ENCODE measurements around the gene IL31RA. TPM values are rescaled to one million over a fixed set of nuclear protein-coding genes. Genes with fewer than 3 reads are reported as not detected.

Gene IL31RA
- total and polyA plus RNA-seq, 2 donors = 2.9 to 3.3 TPM

GRCh38 chr5:55855509-55855908 is 4.4 kb downstream of the IL31RA start:
- Histone ChIP-seq H3K4me1 (ENCODE audit: control insufficient read depth in 2 of 2, insufficient read depth in 2 of 2, low read length in 2 of 2) (peaks cover 6 to 15% of the 10 kb centered on the region in 2 donors), H3K27me3 (ENCODE audit: control insufficient read depth in 2 of 2, insufficient read depth in 1 of 2, low read length in 1 of 2) (no peaks in the 10 kb centered on the region), H3K36me3 (ENCODE audit: control insufficient read depth in 2 of 2, insufficient read depth in 2 of 2, low read length in 1 of 2) (no peaks in the 10 kb centered on the region), H3K27ac (ENCODE audit: low read depth in 1 of 2, low read length in 1 of 2) (no peak overlapping the region), H3K9me3 (ENCODE audit: control insufficient read depth in 2 of 2, insufficient read depth in 1 of 2, low read length in 1 of 2) (no peaks in the 10 kb centered on the region), H3K4me3 (ENCODE audit: low read length in 2 of 2) (no peak overlapping the region)
- 66% methylated on average over 5 of the region's 5 CpGs for WGBS
- peak in 5 of 9 donors; percentile 10 to 56 (median 15) for DNase-seq (ENCODE audit: low read depth in 6 of 9, low spot score in 9 of 9)

GRCh38 chr5:55856516-55857246 is 5.5 kb downstream of the IL31RA start:
- Histone ChIP-seq H3K4me3 (ENCODE audit: low read length in 2 of 2) (no peak overlapping the region), H3K27ac (ENCODE audit: low read depth in 1 of 2, low read length in 1 of 2) (no peak overlapping the region), H3K9me3 (ENCODE audit: control insufficient read depth in 2 of 2, insufficient read depth in 1 of 2, low read length in 1 of 2) (no peaks in the 10 kb centered on the region), H3K36me3 (ENCODE audit: control insufficient read depth in 2 of 2, insufficient read depth in 2 of 2, low read length in 1 of 2) (no peaks in the 10 kb centered on the region), H3K4me1 (ENCODE audit: control insufficient read depth in 2 of 2, insufficient read depth in 2 of 2, low read length in 2 of 2) (peaks cover 6 to 15% of the 10 kb centered on the region in 2 donors), H3K27me3 (ENCODE audit: control insufficient read depth in 2 of 2, insufficient read depth in 1 of 2, low read length in 1 of 2) (no peaks in the 10 kb centered on the region)
- 24% methylated on average over 5 of the region's 5 CpGs for WGBS
- peak in 2 of 9 donors; percentile 12 to 40 for DNase-seq (ENCODE audit: low read depth in 6 of 9, low spot score in 9 of 9)

GRCh38 chr5:55857247-55857640 is 6.1 kb downstream of the IL31RA start:
- peaks cover 6 to 15% of the 10 kb centered on the region in 2 donors for H3K4me1 ChIP-seq (ENCODE audit: control insufficient read depth in 2 of 2, insufficient read depth in 2 of 2, low read length in 2 of 2)
- H3K4me3 ChIP-seq (ENCODE audit: low read length in 2 of 2) = no peak overlapping the region
- WGBS = 96% methylated on average over 4 of the region's 4 CpGs
- H3K27ac ChIP-seq (ENCODE audit: low read depth in 1 of 2, low read length in 1 of 2) = no peak overlapping the region
- H3K27me3 ChIP-seq (ENCODE audit: control insufficient read depth in 2 of 2, insufficient read depth in 1 of 2, low read length in 1 of 2) = no peaks in the 10 kb centered on the region
- H3K9me3 ChIP-seq (ENCODE audit: control insufficient read depth in 2 of 2, insufficient read depth in 1 of 2, low read length in 1 of 2) = no peaks in the 10 kb centered on the region
- no peak for DNase-seq (ENCODE audit: low read depth in 6 of 9, low spot score in 9 of 9)
- no peaks in the 10 kb centered on the region for H3K36me3 ChIP-seq (ENCODE audit: control insufficient read depth in 2 of 2, insufficient read depth in 2 of 2, low read length in 1 of 2)

GRCh38 chr5:55858104-55858503 is 6.9 kb downstream of the IL31RA start:
- Histone ChIP-seq H3K27ac (ENCODE audit: low read depth in 1 of 2, low read length in 1 of 2) (no peak overlapping the region), H3K27me3 (ENCODE audit: control insufficient read depth in 2 of 2, insufficient read depth in 1 of 2, low read length in 1 of 2) (no peaks in the 10 kb centered on the region), H3K9me3 (ENCODE audit: control insufficient read depth in 2 of 2, insufficient read depth in 1 of 2, low read length in 1 of 2) (no peaks in the 10 kb centered on the region), H3K4me3 (ENCODE audit: low read length in 2 of 2) (no peak overlapping the region), H3K36me3 (ENCODE audit: control insufficient read depth in 2 of 2, insufficient read depth in 2 of 2, low read length in 1 of 2) (no peaks in the 10 kb centered on the region), H3K4me1 (ENCODE audit: control insufficient read depth in 2 of 2, insufficient read depth in 2 of 2, low read length in 2 of 2) (peaks cover 6 to 15% of the 10 kb centered on the region in 2 donors)
- no peak for DNase-seq (ENCODE audit: low read depth in 6 of 9, low spot score in 9 of 9)
- WGBS = 95% methylated on average over 2 of the region's 2 CpGs

GRCh38 chr5:55860288-55860687 is 9.1 kb downstream of the IL31RA start:
- no peak for DNase-seq (ENCODE audit: low read depth in 6 of 9, low spot score in 9 of 9)
- no peak overlapping the region for H3K4me3 ChIP-seq (ENCODE audit: low read length in 2 of 2)
- no peaks in the 10 kb centered on the region for H3K27me3 ChIP-seq (ENCODE audit: control insufficient read depth in 2 of 2, insufficient read depth in 1 of 2, low read length in 1 of 2)
- no peaks in the 10 kb centered on the region for H3K9me3 ChIP-seq (ENCODE audit: control insufficient read depth in 2 of 2, insufficient read depth in 1 of 2, low read length in 1 of 2)
- no peak overlapping the region for H3K27ac ChIP-seq (ENCODE audit: low read depth in 1 of 2, low read length in 1 of 2)
- H3K4me1 ChIP-seq (ENCODE audit: control insufficient read depth in 2 of 2, insufficient read depth in 2 of 2, low read length in 2 of 2) = peaks cover 6 to 14% of the 10 kb centered on the region in 2 donors
- WGBS = 96% methylated on average over 3 of the region's 3 CpGs
- no peaks in the 10 kb centered on the region for H3K36me3 ChIP-seq (ENCODE audit: control insufficient read depth in 2 of 2, insufficient read depth in 2 of 2, low read length in 1 of 2)

- Histone ChIP-seq H3K36me3 (ENCODE audit: control insufficient read depth in 2 of 2, insufficient read depth in 2 of 2, low read length in 1 of 2) (no peaks in the 10 kb centered on the region), H3K9me3 (ENCODE audit: control insufficient read depth in 2 of 2, insufficient read depth in 1 of 2, low read length in 1 of 2) (no peaks in the 10 kb centered on the region), H3K4me3 (ENCODE audit: low read length in 2 of 2) (no peak overlapping the region), H3K4me1 (ENCODE audit: control insufficient read depth in 2 of 2, insufficient read depth in 2 of 2, low read length in 2 of 2) (peaks cover 6 to 10% of the 10 kb centered on the region in 2 donors), H3K27ac (ENCODE audit: low read depth in 1 of 2, low read length in 1 of 2) (no peak overlapping the region), H3K27me3 (ENCODE audit: control insufficient read depth in 2 of 2, insufficient read depth in 1 of 2, low read length in 1 of 2) (no peaks in the 10 kb centered on the region)
- 98% methylated on average over 4 of the region's 4 CpGs for WGBS
- no peak for DNase-seq (ENCODE audit: low read depth in 6 of 9, low spot score in 9 of 9)
These were observed 9.6 kb downstream of the IL31RA start for GRCh38 chr5:55860709-55861108.

GRCh38 chr5:55864606-55865541 is 13.7 kb downstream of the IL31RA start:
- Histone ChIP-seq H3K9me3 (ENCODE audit: control insufficient read depth in 2 of 2, insufficient read depth in 1 of 2, low read length in 1 of 2) (no peaks in the 10 kb centered on the region), H3K27ac (ENCODE audit: low read depth in 1 of 2, low read length in 1 of 2) (no peak overlapping the region), H3K27me3 (ENCODE audit: control insufficient read depth in 2 of 2, insufficient read depth in 1 of 2, low read length in 1 of 2) (no peaks in the 10 kb centered on the region), H3K4me3 (ENCODE audit: low read length in 2 of 2) (no peak overlapping the region), H3K4me1 (ENCODE audit: control insufficient read depth in 2 of 2, insufficient read depth in 2 of 2, low read length in 2 of 2) (no peaks in the 10 kb centered on the region), H3K36me3 (ENCODE audit: control insufficient read depth in 2 of 2, insufficient read depth in 2 of 2, low read length in 1 of 2) (no peaks in the 10 kb centered on the region)
- 94% methylated on average over 9 of the region's 9 CpGs for WGBS
- DNase-seq (ENCODE audit: low read depth in 6 of 9, low spot score in 9 of 9) = peak in 2 of 9 donors; percentile 9 to 39

- Histone ChIP-seq H3K27me3 (ENCODE audit: control insufficient read depth in 2 of 2, insufficient read depth in 1 of 2, low read length in 1 of 2) (no peaks in the 10 kb centered on the region), H3K36me3 (ENCODE audit: control insufficient read depth in 2 of 2, insufficient read depth in 2 of 2, low read length in 1 of 2) (no peaks in the 10 kb centered on the region), H3K9me3 (ENCODE audit: control insufficient read depth in 2 of 2, insufficient read depth in 1 of 2, low read length in 1 of 2) (no peaks in the 10 kb centered on the region), H3K4me1 (ENCODE audit: control insufficient read depth in 2 of 2, insufficient read depth in 2 of 2, low read length in 2 of 2) (no peaks in the 10 kb centered on the region), H3K4me3 (ENCODE audit: low read length in 2 of 2) (no peak overlapping the region), H3K27ac (ENCODE audit: low read depth in 1 of 2, low read length in 1 of 2) (no peak overlapping the region)
- DNase-seq (ENCODE audit: low read depth in 6 of 9, low spot score in 9 of 9) = no peak
- WGBS = 98% methylated on average over 3 of the region's 3 CpGs
These were observed 14.7 kb downstream of the IL31RA start for GRCh38 chr5:55865831-55866230.

GRCh38 chr5:55866485-55866884 is 15.3 kb downstream of the IL31RA start:
- DNase-seq (ENCODE audit: low read depth in 6 of 9, low spot score in 9 of 9) = no peak
- 98% methylated on average over 8 of the region's 8 CpGs for WGBS
- Histone ChIP-seq H3K27ac (ENCODE audit: low read depth in 1 of 2, low read length in 1 of 2) (no peak overlapping the region), H3K4me1 (ENCODE audit: control insufficient read depth in 2 of 2, insufficient read depth in 2 of 2, low read length in 2 of 2) (no peaks in the 10 kb centered on the region), H3K4me3 (ENCODE audit: low read length in 2 of 2) (no peak overlapping the region), H3K27me3 (ENCODE audit: control insufficient read depth in 2 of 2, insufficient read depth in 1 of 2, low read length in 1 of 2) (no peaks in the 10 kb centered on the region), H3K36me3 (ENCODE audit: control insufficient read depth in 2 of 2, insufficient read depth in 2 of 2, low read length in 1 of 2) (no peaks in the 10 kb centered on the region), H3K9me3 (ENCODE audit: control insufficient read depth in 2 of 2, insufficient read depth in 1 of 2, low read length in 1 of 2) (no peaks in the 10 kb centered on the region)

Measured in thymus (tissue), 11 donors.